Colonic mucosa (tissue), 4 donors: ENCODE results near the gene DCHS1. TPM values are rescaled to one million over a fixed set of nuclear protein-coding genes. Genes with fewer than 3 reads are reported as not detected.

Experiments
- DNase-seq: peaks from one replicate; pipeline ENCODE4 v3.0.0-alpha.2; 2020
- H3K27ac ChIP-seq: fragments of 200-600 bp; one replicate; pipeline ENCODE4 v1.8.0; 2021
- H3K27me3 ChIP-seq: fragments of 200-600 bp; one replicate; pipeline ENCODE4 v1.8.0; 2021
- H3K36me3 ChIP-seq: fragments of 200-600 bp; one replicate; pipeline ENCODE4 v1.8.0; 2021
- H3K4me1 ChIP-seq: fragments of 200-600 bp; one replicate; pipeline ENCODE4 v1.8.0; 2021; ENCODE audit warnings: mild to moderate bottlenecking
- H3K4me3 ChIP-seq: fragments of 200-600 bp; one replicate; pipeline ENCODE4 v1.8.0; 2021
- H3K9ac ChIP-seq, 2 donors: one replicate each; pipeline ENCODE4 v1.7.0; 2013; ENCODE audit warnings: control low read depth in 2 of 2, low read depth in 2 of 2, low read length in 2 of 2
- H3K9me3 ChIP-seq: fragments of 200-600 bp; one replicate; pipeline ENCODE4 v1.8.0; 2021
- CTCF ChIP-seq: fragments of 200-600 bp; IDR thresholded peaks from one replicate; pipeline ENCODE4 v1.8.0; 2022; ENCODE audit warnings: antibody characterized with exemption, mild to moderate bottlenecking
- intact Hi-C: fragments of 100-400 bp; cut with DNase I; formaldehyde crosslinking; loops from one replicate; pipeline ENCODE4 v1.14.1; 2022
- total RNA-seq, 2 donors: library from RNA; stranded (reverse); fragmentation: NEBNext Ultra II Directional in 1 of 2; extraction: Animal tissue kit (Norgen Biotek cat#: 25700) in 1 of 2; gene quantifications; one replicate each; pipeline ENCODE4 v1.2.1, GENCODE V29; 2021
- donor health status: healthy.
- donor health status: DM: no; HTN: no; CAD: no.
- donor health status: DM: no; HTN: no; CAD: no.

Gene DCHS1
- total RNA-seq, 2 donors from 2014 or later = 4.7 to 8.3 TPM

DNA sequence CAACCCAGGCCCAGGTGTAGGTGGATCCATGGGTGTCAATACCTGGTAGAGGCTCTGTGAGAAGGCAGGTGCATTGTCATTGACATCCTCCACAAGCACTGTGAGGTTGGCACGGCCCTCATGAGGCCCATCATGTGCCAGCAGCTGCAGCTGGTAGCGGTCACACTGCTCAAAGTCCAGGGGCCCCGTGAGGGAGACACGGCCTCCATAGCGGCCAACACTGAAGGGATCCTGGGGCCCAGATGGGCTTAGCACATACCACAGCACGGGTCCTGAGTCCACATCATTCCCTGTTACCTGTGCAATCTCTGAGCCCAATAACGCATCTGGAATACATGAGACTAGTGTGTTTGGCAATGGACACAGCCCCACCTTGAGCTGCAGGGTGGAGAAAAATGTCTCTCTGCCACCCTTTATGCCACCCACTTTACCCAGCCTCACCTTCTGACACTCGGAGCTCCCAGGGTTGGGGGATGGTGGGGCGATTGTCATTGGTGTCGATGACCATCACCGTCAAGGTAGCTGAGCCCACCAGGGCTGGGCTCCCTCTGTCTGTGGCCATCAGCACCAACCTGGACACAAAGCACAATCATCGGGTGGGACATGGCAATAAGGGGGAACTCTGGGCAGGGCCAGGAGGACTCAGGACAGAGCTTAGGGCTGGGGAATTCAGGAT, 30.3 kb downstream of the DCHS1 start:
- Histone ChIP-seq H3K27ac (no peak overlapping the region), H3K36me3 (no peaks in the 10 kb centered on the region), H3K27me3 (no peaks in the 10 kb centered on the region), H3K9me3 (no peaks in the 10 kb centered on the region), H3K9ac (no peak overlapping the region), H3K4me1 (no peaks in the 10 kb centered on the region), H3K4me3 (no peak overlapping the region)
- no peak for DNase-seq
- intact Hi-C loops = no loop called here
- TF ChIP-seq CTCF = no peak

GRCh38 chr11:6623391-6624363, 31.9 kb downstream of the DCHS1 start:
- H3K9me3 ChIP-seq = no peaks in the 10 kb centered on the region
- no peak for TF ChIP-seq CTCF
- H3K4me1 ChIP-seq = no peaks in the 10 kb centered on the region
- DNase-seq = no peak
- H3K27me3 ChIP-seq = no peaks in the 10 kb centered on the region
- no peak overlapping the region for H3K9ac ChIP-seq
- H3K36me3 ChIP-seq = no peaks in the 10 kb centered on the region
- intact Hi-C loops = no loop called here
- H3K27ac ChIP-seq = no peak overlapping the region
- no peak overlapping the region for H3K4me3 ChIP-seq

- Histone ChIP-seq H3K27ac (no peak overlapping the region), H3K27me3 (no peaks in the 10 kb centered on the region), H3K36me3 (no peaks in the 10 kb centered on the region), H3K4me3 (no peak overlapping the region), H3K9ac (no peak overlapping the region), H3K4me1 (peaks cover 4% of the 10 kb centered on the region), H3K9me3 (no peaks in the 10 kb centered on the region)
- DNase-seq = no peak
- intact Hi-C loops = no loop called here
- no peak for TF ChIP-seq CTCF
These were observed 33.1 kb downstream of the DCHS1 start for GRCh38 chr11:6622261-6623171.

- Histone ChIP-seq H3K4me3 (no peak overlapping the region), H3K9ac (no peak overlapping the region), H3K36me3 (no peaks in the 10 kb centered on the region), H3K27me3 (no peaks in the 10 kb centered on the region), H3K9me3 (no peaks in the 10 kb centered on the region), H3K27ac (no peak overlapping the region), H3K4me1 (peaks cover 7% of the 10 kb centered on the region)
- DNase-seq = no peak
- no peak for TF ChIP-seq CTCF
- intact Hi-C loops = no loop called here
These were observed 33.8 kb downstream of the DCHS1 start for GRCh38 chr11:6621711-6622211.

- no peak overlapping the region for H3K4me3 ChIP-seq
- intact Hi-C loops = no loop called here
- TF ChIP-seq CTCF = no peak
- H3K9ac ChIP-seq = no peak overlapping the region
- H3K36me3 ChIP-seq = no peaks in the 10 kb centered on the region
- H3K27ac ChIP-seq = no peak overlapping the region
- peaks cover 7% of the 10 kb centered on the region for H3K4me1 ChIP-seq
- H3K9me3 ChIP-seq = no peaks in the 10 kb centered on the region
- no peak for DNase-seq
- H3K27me3 ChIP-seq = no peaks in the 10 kb centered on the region
These were observed 35.0 kb downstream of the DCHS1 start for GRCh38 chr11:6620636-6621035.
